ENCODE measurements around the gene RTP5.

Gene RTP5

DNA sequence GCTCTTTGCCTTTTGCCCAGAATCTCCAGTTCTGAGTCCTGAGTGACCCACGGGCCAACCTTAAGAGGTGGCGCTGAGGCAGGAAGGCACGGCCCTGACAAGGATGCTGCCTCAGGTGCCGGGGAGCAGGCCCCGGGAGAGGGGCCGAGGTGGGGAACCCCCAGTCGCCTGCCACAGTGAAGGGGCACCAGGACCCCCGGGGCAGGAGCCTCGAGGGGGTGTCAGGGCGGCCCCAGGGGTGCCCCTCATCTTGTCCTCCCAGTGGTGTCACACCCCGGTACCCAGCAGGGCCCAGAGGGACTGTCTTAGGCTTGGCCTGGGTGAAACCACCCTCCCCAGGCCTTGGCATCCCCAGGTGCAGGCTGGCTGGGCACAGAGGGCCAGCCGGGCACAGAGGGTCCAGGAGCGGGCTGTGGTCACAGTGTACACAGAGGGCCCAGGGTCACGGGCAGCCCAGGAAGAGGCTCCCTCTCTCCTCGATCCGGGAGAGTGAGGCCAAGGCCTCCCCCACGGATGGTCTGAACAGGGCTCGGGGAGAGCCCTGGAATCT, 11.9 kb upstream of the RTP5 start:
- DNase-seq (ENCODE audit: low spot score) = no peak

DNA sequence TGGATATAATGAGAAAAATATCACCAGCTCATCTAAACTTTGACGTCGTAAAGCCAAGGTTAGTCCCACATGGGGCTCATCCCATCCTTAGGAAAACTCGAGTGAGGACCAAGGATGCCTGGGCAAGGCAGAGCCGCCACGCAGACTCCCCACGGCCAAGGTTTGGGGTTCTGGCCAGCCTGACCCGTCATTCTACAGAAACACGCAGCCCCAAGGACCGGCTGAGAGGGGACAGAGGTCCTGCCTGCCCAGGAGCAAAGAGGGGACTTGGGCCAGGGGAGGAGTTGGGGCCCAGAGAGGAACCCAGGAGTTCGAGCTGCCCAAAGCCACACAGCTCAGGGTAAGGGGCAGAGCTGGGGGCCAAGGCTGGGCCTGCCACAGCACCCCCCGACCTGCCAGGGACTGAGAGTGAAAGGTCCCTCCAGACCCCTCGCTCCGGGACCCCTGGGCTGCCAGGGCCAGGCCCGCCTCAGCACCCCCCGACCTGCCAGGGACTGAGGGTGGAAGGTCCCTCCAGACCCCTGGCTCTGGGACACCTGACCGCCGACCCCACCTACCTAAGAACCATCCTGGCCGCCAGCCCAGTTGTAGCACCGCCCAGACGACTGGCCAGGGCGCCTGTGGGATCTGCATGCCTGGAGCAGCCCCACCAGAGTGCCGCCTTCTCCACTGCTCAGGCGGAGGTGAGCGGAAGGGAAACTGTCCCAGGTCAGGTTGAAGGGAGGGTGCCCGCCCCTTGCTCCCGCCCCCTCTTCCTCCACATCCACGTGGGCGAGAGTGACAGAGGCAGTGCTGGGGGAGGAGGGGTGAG, 11.1 kb upstream of the RTP5 start, which contains the start of gene PDCD1:
Gene PDCD1, minus strand, starts transcription at position 689 of the 811 bp plus-strand sequence. Its CDS starts 56 bp downstream, at position 633.
- DNase-seq (ENCODE audit: low spot score) = peak; percentile 80

- DNase-seq (ENCODE audit: low spot score) = no peak
Observed at GRCh38 chr2:241859017-241859435, 10.5 kb upstream of the RTP5 start.

GRCh38 chr2:241859436-241860183, 9.9 kb upstream of the RTP5 start:
- peak; percentile 72 for DNase-seq (ENCODE audit: low spot score)

GRCh38 chr2:241860184-241861078, 9.1 kb upstream of the RTP5 start:
- peak; percentile 19 for DNase-seq (ENCODE audit: low spot score)

GRCh38 chr2:241861264-241861663, 8.3 kb upstream of the RTP5 start:
- no peak for DNase-seq (ENCODE audit: low spot score)

DNA sequence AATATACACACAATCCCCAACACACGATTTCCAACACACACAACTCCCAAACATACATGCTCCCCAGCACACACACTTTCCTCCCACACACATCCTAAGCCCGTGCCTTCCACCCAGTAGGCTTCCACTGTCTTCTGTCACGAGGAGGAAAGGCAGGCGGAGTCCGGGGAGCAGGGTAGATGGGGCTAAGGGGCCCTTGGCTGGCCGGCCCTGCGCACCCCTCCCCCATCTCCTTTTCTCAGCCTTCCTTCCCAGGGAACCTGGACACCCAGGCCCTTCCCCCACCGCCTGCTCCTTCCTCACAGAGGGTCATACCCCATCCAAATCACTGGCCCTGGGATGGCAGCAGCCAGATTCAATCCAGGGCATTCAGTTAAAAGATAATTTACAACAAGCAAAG, 7.4 kb upstream of the RTP5 start:
- DNase-seq (ENCODE audit: low spot score) = peak; percentile 51

DNA sequence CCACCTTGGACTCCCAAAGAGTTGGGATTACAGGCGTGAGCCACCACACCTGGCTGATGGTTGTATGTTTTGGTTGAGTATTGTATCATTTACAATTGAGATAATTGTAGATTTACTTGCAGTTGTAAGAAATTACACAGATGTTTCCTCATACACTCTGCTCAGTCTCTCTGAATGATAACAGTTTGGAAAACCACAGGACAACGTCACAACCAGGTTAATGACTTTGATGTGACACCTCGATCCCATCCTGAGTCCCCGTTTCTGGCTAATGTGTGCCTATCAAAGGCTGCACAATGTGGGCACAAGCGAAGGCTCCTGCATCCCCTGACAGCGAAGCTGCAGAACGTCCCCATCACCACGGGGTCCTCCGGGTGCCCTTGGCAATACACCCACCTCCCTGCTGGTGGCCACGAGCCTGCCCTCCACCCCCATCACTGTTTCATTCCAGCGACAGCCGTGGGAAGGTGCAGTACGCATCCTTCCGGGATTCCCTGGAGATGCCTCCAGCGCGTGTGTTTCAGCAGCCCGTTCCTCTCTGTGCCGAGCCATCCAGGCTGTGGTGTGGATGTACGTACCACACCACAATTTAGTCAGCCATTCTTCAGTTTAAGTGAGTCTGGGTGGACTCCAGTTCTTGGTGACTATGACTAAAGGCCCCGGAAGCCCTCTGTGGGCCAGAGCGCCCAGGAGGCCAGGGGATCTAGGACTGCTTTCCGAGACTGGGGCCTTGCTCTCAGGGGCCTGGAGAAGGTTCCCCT, 6.6 kb upstream of the RTP5 start:
- no peak for DNase-seq (ENCODE audit: low spot score)

GRCh38 chr2:241863536-241863954, 6.0 kb upstream of the RTP5 start:
- no peak for DNase-seq (ENCODE audit: low spot score)

DNA sequence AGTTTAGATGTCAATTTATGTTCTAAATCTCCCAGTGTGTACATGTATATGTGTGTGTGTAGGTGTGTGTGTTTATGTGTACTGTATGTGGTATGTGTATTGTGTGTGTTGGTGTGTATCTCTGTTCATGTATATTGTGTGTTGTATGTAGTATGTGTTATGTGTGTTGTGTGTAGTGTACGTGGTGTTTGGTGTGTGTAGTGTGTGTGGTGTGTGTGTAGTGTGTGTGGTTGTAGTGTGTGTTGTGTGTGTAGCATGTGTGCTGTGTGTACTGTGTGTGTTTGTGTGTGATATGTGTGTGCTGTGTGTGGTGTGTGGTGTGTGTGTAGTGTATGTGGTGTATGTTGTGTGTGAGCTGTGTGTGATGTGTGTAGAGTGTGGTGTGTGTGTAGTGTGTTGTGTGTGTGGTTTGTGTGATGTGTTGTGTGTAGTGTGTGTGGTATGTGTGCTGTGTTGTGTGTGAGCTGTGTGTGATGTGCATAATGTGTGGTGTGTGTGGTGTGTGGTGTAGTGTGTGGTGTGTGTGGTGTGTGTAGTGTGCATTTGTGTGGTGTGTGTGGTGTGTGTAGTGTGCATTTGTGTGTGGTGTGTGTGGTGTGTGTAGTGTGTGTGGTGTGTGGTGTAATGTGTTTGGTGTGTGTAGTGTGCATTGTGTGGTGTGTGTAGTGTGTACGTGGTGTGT, 5.2 kb upstream of the RTP5 start:
- DNase-seq (ENCODE audit: low spot score) = no peak

- no peak for DNase-seq (ENCODE audit: low spot score)
Observed at GRCh38 chr2:241864850-241865213, 4.7 kb upstream of the RTP5 start.

GRCh38 chr2:241865416-241865956, 4.0 kb upstream of the RTP5 start:
- no peak for DNase-seq (ENCODE audit: low spot score)

DNA sequence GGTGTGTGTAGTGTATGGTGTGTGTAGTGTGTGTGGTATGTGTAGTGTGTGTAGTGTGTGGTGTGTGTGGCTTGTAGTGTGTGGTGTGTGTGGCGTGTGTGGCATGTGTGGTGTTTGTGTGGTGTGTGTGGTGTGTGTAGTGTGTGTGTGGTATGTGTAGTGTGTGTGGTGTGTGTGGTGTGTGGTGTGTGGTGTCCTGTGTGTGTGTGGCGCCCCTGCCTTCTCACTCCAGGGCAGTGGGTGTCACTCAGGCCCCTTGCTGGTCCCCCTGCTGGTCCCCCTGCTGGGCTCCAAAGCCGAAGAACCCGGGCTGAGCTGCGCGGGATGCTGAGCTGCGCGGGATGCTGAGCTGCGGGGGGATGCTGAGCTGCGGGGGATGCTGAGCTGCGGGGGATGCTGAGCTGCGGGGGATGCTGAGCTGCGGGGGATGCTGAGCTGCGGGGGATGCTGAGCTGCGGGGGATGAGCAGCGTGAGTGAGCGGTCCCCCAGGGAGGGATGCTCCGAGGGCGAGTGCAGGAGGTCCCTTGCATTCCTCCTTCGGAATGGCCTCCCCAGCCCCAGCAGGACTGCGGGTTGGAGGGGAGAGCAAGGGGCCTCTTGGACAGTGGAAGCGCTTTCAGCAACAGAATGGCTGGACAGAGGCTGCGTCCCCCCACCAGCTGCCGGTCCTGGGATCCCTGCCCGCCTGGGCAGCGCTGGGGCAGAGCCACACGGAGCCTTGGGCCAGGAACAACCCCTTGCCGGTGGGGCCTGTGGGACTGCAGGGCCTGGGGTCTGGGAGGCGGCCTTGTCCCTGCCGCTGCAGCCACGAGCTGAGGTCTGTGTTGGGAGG, 3.4 kb upstream of the RTP5 start:
- peak; percentile 90 for DNase-seq (ENCODE audit: low spot score)

- no peak for DNase-seq (ENCODE audit: low spot score)
Observed at GRCh38 chr2:241866790-241867645, 2.5 kb upstream of the RTP5 start.

GRCh38 chr2:241867776-241868420, 1.6 kb upstream of the RTP5 start:
- DNase-seq (ENCODE audit: low spot score) = no peak

GRCh38 chr2:241868661-241869081, 858 bp upstream of the RTP5 start:
- DNase-seq (ENCODE audit: low spot score) = no peak

DNA sequence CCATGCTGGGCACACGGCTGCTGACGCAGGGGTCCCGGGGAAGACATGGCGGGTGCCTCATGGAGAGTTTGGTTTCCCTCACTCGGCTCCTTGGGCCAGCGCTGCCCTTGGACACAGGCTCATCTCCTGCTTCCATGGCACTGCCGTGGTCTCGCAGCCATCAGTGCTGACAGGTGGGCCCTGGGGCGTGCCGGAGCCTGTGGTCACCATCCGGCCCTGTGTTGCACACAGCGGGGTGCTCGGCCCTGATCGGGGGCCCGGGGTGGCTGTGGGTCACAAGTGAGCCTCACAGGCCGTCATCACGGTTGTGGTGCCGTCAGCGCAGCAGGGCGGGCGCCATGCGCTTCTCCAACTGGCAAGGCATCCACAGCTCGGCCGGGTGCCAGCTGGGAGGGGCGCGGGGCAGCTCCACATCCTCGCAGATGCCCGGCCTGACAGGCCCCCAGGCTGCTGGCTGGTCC, 582 bp downstream of the RTP5 start:
- DNase-seq (ENCODE audit: low spot score) = no peak
